Bronchial epithelial cell (primary cell): ENCODE results near the gene OPRD1. TPM values are rescaled to one million over a fixed set of nuclear protein-coding genes. Genes with fewer than 3 reads are reported as not detected.
"Not testable (repeated sequence)": the region's sequence is repeated elsewhere in the genome, so short reads cannot be mapped to it uniquely, and the experiment has no call there.

Source experiments
- DNase-seq: peaks from one replicate; pipeline ENCODE4 v3.0.0-alpha.2; 2010; ENCODE audit warnings: low read depth
- FAIRE-seq: peaks from 2 replicates; lab custom pipeline; 2011; peaks lifted over from hg19 to GRCh38; lab: Jason Lieb, UNC
- H3K27me3 ChIP-seq: 2 replicates; pipeline ENCODE4 v1.5.1; 2011; ENCODE audit warnings: low read length; ENCODE audit not compliant: control insufficient read depth, insufficient read depth
- H3K36me3 ChIP-seq: 2 replicates; pipeline ENCODE4 v1.5.1; 2011; ENCODE audit warnings: low read length; ENCODE audit not compliant: control insufficient read depth, insufficient read depth
- H3K4me3 ChIP-seq: 2 replicates; pipeline ENCODE4 v1.5.1; 2011; ENCODE audit warnings: mild to moderate bottlenecking, low read depth, low read length, control low read depth
- CTCF ChIP-seq: IDR thresholded peaks from 2 replicates; pipeline ENCODE4 v1.5.1; 2011; ENCODE audit warnings: mild to moderate bottlenecking, moderate library complexity, low read length, control low read depth, inconsistent platforms; ENCODE audit not compliant: insufficient read depth, severe bottlenecking
- total RNA-seq: library from RNA; depleted of rRNA; stranded (reverse); fragments of >200 nt; gene quantifications from 2 replicates; pipeline ENCODE4 v1.2.1, GENCODE V29; 2014

Gene OPRD1
- total RNA-seq, 1 donor from 2014 or later = under 0.01 TPM

- DNase-seq (no peak), FAIRE-seq (no peak)
- Histone ChIP-seq H3K27me3 (no peaks in the 10 kb centered on the region), H3K4me3 (no peak overlapping the region), H3K36me3 (no peaks in the 10 kb centered on the region)
- TF ChIP-seq CTCF = no peak
These were observed 19.3 kb upstream of the OPRD1 start for GRCh38 chr1:28792644-28793121.

DNA sequence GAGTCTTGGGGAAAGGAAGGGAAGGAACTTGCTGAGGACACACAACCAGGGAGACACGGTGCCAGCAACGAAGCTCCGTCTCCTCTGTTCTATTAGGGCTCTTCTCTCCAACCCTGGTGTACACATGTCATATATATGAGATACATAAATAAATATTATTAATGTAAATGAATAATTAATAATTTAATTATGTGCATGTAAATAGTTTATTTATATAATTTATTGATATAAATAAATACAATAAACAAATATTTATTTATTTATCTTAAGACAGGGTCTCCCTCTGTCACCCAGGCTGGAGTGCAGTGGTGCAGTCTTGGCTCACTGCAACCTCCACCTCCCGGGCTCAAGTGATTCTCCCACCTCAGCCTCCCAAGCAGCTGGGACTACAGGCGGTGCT is 17.4 kb upstream of the OPRD1 start:
- FAIRE-seq, H3K36me3 ChIP-seq, H3K27me3 ChIP-seq, H3K4me3 ChIP-seq, DNase-seq: not testable (repeated sequence)

GRCh38 chr1:28796352-28797211 is 15.4 kb upstream of the OPRD1 start:
- FAIRE-seq = no peak
- H3K36me3 ChIP-seq = no peaks in the 10 kb centered on the region
- H3K27me3 ChIP-seq = no peaks in the 10 kb centered on the region
- no peak for TF ChIP-seq CTCF
- no peak for DNase-seq
- no peak overlapping the region for H3K4me3 ChIP-seq

DNA sequence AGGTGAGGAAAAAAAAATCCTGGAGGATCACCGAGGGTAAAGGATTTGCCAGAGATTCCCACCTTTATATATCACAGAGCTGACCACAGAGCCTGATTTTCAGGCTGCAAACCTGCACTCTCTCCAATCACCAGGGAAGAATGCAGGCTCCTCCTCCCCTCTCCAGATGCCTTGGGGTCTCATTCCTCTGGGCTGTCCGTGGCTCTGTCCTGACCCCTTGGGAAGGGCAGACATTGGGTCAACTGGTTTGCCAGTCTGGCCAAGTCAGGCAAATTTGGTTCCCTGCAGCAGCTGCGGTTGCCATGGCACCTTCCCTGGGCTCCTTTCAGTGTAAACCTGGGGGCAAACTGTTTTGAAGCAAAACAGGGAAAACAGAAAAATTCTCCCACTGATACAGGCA is 11.6 kb upstream of the OPRD1 start:
- Histone ChIP-seq H3K27me3 (no peaks in the 10 kb centered on the region), H3K4me3 (no peak overlapping the region), H3K36me3 (no peaks in the 10 kb centered on the region)
- FAIRE-seq = no peak
- no peak for TF ChIP-seq CTCF
- no peak for DNase-seq

- FAIRE-seq (no peak), DNase-seq (no peak)
- no peak for TF ChIP-seq CTCF
- no peak overlapping the region for H3K4me3 ChIP-seq
- H3K36me3 ChIP-seq = no peaks in the 10 kb centered on the region
- H3K27me3 ChIP-seq = no peaks in the 10 kb centered on the region
These were observed 10.5 kb upstream of the OPRD1 start for GRCh38 chr1:28801461-28801860.

DNA sequence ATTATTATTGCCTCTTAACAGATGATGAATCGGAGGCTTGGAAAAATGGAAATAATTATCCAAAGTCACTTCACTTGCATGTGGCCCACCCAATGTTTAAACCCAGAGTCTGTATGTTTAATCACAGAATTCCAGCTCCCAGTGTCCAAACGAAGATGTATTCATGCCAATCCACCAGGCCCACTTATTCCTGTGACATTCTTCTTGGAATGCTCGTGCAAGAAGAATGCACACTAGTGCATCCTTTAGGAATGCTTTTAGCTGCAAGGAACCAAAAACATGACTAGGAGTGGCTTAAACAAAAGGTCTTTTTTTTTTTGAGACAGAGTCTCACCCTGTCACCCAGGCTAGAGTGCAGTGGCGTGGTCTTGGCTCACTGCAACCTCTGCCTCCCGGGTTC is 8.9 kb upstream of the OPRD1 start:
- Histone ChIP-seq H3K4me3 (no peak overlapping the region), H3K27me3 (no peaks in the 10 kb centered on the region), H3K36me3 (no peaks in the 10 kb centered on the region)
- TF ChIP-seq CTCF = no peak
- FAIRE-seq (no peak), DNase-seq (no peak)
